GM12891 (cell line): ENCODE results near the gene JADE1.

Experiments used
- POLR2A ChIP-seq: IDR thresholded peaks from 2 replicates; pipeline ENCODE4 v1.6.1; 2011; ENCODE audit warnings: low read depth, low read length, control low read depth
- POLR2AphosphoS5 ChIP-seq: IDR thresholded peaks from 2 replicates; pipeline ENCODE4 v1.6.1; 2011; ENCODE audit warnings: low read depth, low read length, control low read depth
- TAF1 ChIP-seq: IDR thresholded peaks from 2 replicates; pipeline ENCODE4 v1.6.1; 2011; ENCODE audit warnings: low read depth, low read length, control low read depth

DNA sequence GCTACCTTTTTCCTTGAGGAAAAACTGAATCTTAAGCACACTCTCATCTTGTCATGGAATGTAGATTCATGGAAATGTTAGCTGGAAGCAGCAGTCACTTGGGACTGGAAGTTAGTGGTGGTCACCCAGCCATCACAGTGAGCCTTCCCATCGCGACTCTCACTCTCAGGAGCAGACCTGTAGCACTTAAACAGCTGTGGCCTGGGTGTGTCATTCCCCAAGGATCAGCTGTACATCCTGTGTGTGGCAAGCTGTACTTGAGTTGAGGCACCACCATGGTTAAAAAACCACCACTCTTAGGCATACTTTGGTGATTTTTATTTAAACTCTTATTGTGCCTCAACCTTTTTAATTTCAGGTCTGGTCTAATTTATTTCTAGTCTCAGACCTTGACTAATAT, 46.7 kb downstream of the JADE1 start:
- TF ChIP-seq POLR2A (no peak), TAF1 (no peak), POLR2AphosphoS5 (no peak)
